Measurements from ENCODE around the gene SELENON. TPM values are rescaled to one million over a fixed set of nuclear protein-coding genes. Genes with fewer than 3 reads are reported as not detected.
A peak's percentile ranks its signal among the peaks of the same experiment; 100 is the strongest.

The SELENON gene
- total RNA-seq, 1 donor from 2014 or later = 24.9 TPM

DNA sequence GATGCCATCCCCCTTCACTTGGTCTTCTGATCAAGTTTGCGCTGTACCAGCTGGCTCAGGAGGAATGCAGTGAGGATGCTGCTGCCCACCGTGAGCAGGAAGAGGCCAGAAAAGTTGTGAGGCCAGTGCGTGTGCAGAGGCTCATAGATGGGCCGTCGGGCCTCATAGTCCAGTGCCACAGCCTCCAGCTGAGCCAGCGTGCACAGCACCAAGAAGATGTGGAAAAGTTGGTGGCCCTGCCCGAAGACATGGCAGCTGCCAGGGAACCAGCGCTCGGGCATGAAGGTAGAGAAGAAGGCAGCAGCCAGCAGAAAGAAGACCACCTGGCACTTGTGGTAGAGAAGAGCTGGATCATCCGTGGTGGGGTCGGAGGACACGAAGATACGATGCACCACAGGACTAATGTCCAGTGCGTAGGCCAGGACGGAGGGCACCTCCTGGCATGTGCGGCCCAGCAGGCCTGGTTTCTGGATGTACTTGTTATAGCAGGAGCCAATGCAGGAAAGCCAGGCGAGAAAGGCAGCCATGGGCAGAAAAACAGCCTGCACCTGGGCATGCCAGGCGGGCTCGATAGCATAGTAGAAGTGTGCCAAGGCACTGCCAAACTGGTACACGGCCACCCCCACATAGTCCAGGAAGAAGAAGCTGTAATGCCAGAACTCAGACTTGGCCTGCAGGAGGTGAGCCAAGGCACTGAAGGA lies 62.9 kb downstream of the SELENON start:
- Mint-ChIP-seq H3K27ac (peak overlapping the region; percentile 21), H3K9me3 (no peaks in the 10 kb centered on the region)

DNA sequence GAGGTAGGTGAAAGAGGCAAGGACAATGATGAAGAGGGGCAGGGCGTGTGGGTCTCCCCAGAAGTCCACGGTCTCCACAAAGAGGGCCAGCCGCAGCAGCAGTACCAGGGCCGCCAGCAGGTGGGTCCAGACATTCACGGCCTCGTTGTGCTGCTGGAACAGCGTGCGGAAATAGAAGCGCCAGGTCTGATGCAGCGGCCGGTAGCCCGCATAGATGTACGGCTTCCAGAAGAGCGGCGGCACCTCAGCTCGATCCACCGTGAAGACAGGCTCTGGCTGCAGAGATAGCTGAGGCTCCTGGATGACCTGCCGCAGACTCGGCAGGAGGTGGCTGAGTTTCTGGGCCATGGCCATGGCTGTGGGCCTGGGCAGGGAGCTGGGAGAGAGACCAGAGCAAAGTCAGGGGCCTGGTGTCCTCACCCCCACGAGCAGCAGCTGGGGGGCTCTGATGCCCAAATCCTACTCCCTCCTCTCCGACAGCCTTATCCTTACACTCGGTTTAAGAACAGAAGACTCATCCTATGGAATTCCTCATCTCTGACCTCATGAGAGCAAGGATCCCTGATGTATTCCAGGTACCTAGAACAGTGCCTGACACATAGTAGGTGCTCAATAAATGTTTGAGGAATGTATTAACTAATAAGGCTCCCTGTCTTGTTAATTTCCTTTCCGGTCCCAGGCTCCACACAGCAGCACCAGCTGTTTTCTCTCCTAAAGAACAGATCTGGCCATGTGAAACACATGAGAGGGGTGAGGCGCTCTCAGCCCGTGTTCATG lies 63.7 kb downstream of the SELENON start:
- H3K79me2 ChIP-seq (ENCODE audit: low read depth) = peaks cover 4% of the 10 kb centered on the region

More for the DNA sequence above, 62.9 kb downstream of the SELENON start:
- Histone ChIP-seq H3K9me3 (ENCODE audit: low read depth) (no peaks in the 10 kb centered on the region), H3F3A (ENCODE audit: low read depth) (peaks cover 4% of the 10 kb centered on the region), H3K4me2 (no peak overlapping the region), H3K4me3 (no peak overlapping the region), H2AFZ (replicated peaks) (no peak overlapping the region), H3K4me1 (peaks cover 19% of the 10 kb centered on the region), H3K9ac (no peak overlapping the region), H3K27me3 (no peaks in the 10 kb centered on the region), H4K20me1 (ENCODE audit: low read depth) (peaks cover 4% of the 10 kb centered on the region), H3K36me3 (no peaks in the 10 kb centered on the region), H3K79me2 (ENCODE audit: low read depth) (peaks cover 11% of the 10 kb centered on the region), H3K27ac (no peak overlapping the region)
- H3K36me3 Mint-ChIP-seq = peaks cover 9% of the 10 kb centered on the region
- H3K4me1 Mint-ChIP-seq = peaks cover 31% of the 10 kb centered on the region
- no peak for TF ChIP-seq EZH2 (IDR thresholded peaks at IDR 0.05)
- no peak for TF ChIP-seq EZH2phosphoT487 (IDR thresholded peaks at IDR 0.05)
- TF ChIP-seq, protein P1, sequence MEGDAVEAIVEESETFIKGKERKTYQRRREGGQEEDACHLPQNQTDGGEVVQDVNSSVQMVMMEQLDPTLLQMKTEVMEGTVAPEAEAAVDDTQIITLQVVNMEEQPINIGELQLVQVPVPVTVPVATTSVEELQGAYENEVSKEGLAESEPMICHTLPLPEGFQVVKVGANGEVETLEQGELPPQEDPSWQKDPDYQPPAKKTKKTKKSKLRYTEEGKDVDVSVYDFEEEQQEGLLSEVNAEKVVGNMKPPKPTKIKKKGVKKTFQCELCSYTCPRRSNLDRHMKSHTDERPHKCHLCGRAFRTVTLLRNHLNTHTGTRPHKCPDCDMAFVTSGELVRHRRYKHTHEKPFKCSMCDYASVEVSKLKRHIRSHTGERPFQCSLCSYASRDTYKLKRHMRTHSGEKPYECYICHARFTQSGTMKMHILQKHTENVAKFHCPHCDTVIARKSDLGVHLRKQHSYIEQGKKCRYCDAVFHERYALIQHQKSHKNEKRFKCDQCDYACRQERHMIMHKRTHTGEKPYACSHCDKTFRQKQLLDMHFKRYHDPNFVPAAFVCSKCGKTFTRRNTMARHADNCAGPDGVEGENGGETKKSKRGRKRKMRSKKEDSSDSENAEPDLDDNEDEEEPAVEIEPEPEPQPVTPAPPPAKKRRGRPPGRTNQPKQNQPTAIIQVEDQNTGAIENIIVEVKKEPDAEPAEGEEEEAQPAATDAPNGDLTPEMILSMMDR (IDR thresholded peaks at IDR 0.05) = no peak
- no peak overlapping the region for H3K4me3 Mint-ChIP-seq
- peaks cover 11% of the 10 kb centered on the region for H3K27me3 Mint-ChIP-seq (ENCODE audit: insufficient read depth, low read depth)
- DNase-seq (ENCODE audit: low spot score) = no peak

DNA sequence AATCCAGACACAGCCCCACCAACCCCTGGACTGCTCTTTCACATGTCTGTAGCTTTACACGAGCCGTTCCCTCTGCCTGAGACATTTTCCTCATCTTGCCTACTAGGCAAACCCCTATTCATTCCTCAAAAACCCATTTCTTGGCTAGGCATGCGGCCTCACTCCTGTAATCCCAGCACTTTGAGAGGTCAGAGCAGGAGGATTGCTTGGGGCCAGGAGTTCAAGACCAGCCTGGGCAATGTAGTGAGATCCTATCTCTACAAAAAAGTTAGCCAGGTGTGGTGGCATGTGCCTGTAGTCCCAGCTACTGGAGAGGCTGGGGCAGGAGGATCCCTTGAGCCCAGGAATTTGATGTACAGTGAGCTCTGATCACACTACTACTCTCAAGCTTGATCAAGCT lies 64.4 kb downstream of the SELENON start:
- H3K27ac Mint-ChIP-seq = no peak overlapping the region
- TF ChIP-seq EZH2phosphoT487 (IDR thresholded peaks at IDR 0.05) = no peak

More for the DNA sequence above, 63.7 kb downstream of the SELENON start:
- Histone ChIP-seq H3K27me3 (no peaks in the 10 kb centered on the region), H3K4me2 (no peak overlapping the region), H3F3A (ENCODE audit: low read depth) (peaks cover 4% of the 10 kb centered on the region), H3K9me3 (ENCODE audit: low read depth) (no peaks in the 10 kb centered on the region), H3K4me3 (no peak overlapping the region), H2AFZ (replicated peaks) (no peak overlapping the region), H3K36me3 (no peaks in the 10 kb centered on the region), H3K9ac (no peak overlapping the region), H3K27ac (no peak overlapping the region), H4K20me1 (ENCODE audit: low read depth) (peaks cover 4% of the 10 kb centered on the region), H3K4me1 (peaks cover 11% of the 10 kb centered on the region)
- DNase-seq (ENCODE audit: low spot score) = no peak
- no peaks in the 10 kb centered on the region for H3K9me3 Mint-ChIP-seq
- H3K27me3 Mint-ChIP-seq (ENCODE audit: insufficient read depth, low read depth) = peaks cover 11% of the 10 kb centered on the region
- no peak overlapping the region for H3K4me3 Mint-ChIP-seq
- no peak for TF ChIP-seq EZH2phosphoT487 (IDR thresholded peaks at IDR 0.05)
- H3K36me3 Mint-ChIP-seq = peaks cover 9% of the 10 kb centered on the region
- H3K4me1 Mint-ChIP-seq = peaks cover 28% of the 10 kb centered on the region
- H3K27ac Mint-ChIP-seq = no peak overlapping the region

DNA sequence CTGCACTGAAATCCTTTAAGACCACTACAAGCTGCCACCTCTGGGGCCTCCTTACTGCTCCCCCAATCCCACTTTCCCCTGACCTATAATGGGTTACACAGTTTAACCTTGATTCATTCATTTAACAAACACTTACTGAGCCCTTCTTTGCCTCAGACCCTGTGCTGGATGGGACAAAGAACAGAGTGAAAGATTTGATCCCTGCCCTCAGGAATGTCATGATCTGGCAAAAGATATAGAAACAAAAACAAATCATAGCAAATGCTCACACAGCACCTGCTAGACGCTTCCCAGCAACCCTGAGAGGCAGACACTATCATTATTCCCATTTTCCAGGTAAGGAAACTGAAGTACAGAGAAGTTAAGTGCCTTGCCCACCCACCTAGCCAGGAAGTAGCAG lies 66.3 kb downstream of the SELENON start:
- Mint-ChIP-seq H3K36me3 (peaks cover 9% of the 10 kb centered on the region), H3K4me1 (peaks cover 20% of the 10 kb centered on the region), H3K27ac (no peak overlapping the region), H3K9me3 (no peaks in the 10 kb centered on the region), H3K27me3 (ENCODE audit: insufficient read depth, low read depth) (peaks cover 9% of the 10 kb centered on the region), H3K4me3 (no peak overlapping the region)
- no peak overlapping the region for H3K27ac ChIP-seq
- TF ChIP-seq EZH2 (IDR thresholded peaks at IDR 0.05) = no peak
- no peak for TF ChIP-seq EZH2phosphoT487 (IDR thresholded peaks at IDR 0.05)
- TF ChIP-seq, protein P1 (IDR thresholded peaks at IDR 0.05) = no peak
- H3K4me2 ChIP-seq = no peak overlapping the region
- peaks cover 27% of the 10 kb centered on the region for H3K4me1 ChIP-seq
- H2AFZ ChIP-seq (replicated peaks) = no peak overlapping the region
- no peaks in the 10 kb centered on the region for H3K79me2 ChIP-seq (ENCODE audit: low read depth)
- no peaks in the 10 kb centered on the region for H3K36me3 ChIP-seq
- peaks cover 22% of the 10 kb centered on the region for H3F3A ChIP-seq (ENCODE audit: low read depth)
- no peak overlapping the region for H3K9ac ChIP-seq
- no peak overlapping the region for H3K4me3 ChIP-seq
- no peaks in the 10 kb centered on the region for H3K27me3 ChIP-seq
- no peak for DNase-seq (ENCODE audit: low spot score)
- H4K20me1 ChIP-seq (ENCODE audit: low read depth) = peaks cover 18% of the 10 kb centered on the region
- H3K9me3 ChIP-seq (ENCODE audit: low read depth) = no peaks in the 10 kb centered on the region

More for the DNA sequence above, 64.4 kb downstream of the SELENON start:
- Histone ChIP-seq H3K4me3 (no peak overlapping the region), H3K4me1 (peaks cover 13% of the 10 kb centered on the region), H3K27ac (no peak overlapping the region), H3K27me3 (no peaks in the 10 kb centered on the region), H4K20me1 (ENCODE audit: low read depth) (peaks cover 8% of the 10 kb centered on the region), H2AFZ (replicated peaks) (no peak overlapping the region), H3K79me2 (ENCODE audit: low read depth) (no peaks in the 10 kb centered on the region), H3K9me3 (ENCODE audit: low read depth) (no peaks in the 10 kb centered on the region), H3K36me3 (no peaks in the 10 kb centered on the region), H3F3A (ENCODE audit: low read depth) (peaks cover 9% of the 10 kb centered on the region), H3K4me2 (no peak overlapping the region), H3K9ac (no peak overlapping the region)
- no peaks in the 10 kb centered on the region for H3K9me3 Mint-ChIP-seq
- peaks cover 9% of the 10 kb centered on the region for H3K36me3 Mint-ChIP-seq
- no peak for DNase-seq (ENCODE audit: low spot score)
- peaks cover 24% of the 10 kb centered on the region for H3K4me1 Mint-ChIP-seq
- no peak overlapping the region for H3K4me3 Mint-ChIP-seq
- H3K27me3 Mint-ChIP-seq (ENCODE audit: insufficient read depth, low read depth) = peaks cover 11% of the 10 kb centered on the region
